A673 (cell line): Measurements from ENCODE around the gene RCC2.

Source experiments
- EZH2 ChIP-seq: fragments of 200-600 bp; sonication (generic); IDR thresholded peaks from 2 replicates; pipeline ENCODE4 v1.6.1; 2017; ENCODE audit warnings: borderline replicate concordance, low read depth, mild to moderate bottlenecking, mixed read lengths, antibody characterized with exemption, low read length; ENCODE audit not compliant: poor library complexity, severe bottlenecking
- TF ChIP-seq, protein P1 (sequence below): fragments of 300-800, 200-600 bp; sonication (generic); conservative IDR thresholded peaks from 2 replicates; pipeline ENCODE4 v1.5.1; 2017; ENCODE audit warnings: low read depth, mild to moderate bottlenecking, antibody characterized with exemption, low read length, moderate library complexity, mixed read lengths

- no peak for TF ChIP-seq EZH2
- TF ChIP-seq, protein P1, sequence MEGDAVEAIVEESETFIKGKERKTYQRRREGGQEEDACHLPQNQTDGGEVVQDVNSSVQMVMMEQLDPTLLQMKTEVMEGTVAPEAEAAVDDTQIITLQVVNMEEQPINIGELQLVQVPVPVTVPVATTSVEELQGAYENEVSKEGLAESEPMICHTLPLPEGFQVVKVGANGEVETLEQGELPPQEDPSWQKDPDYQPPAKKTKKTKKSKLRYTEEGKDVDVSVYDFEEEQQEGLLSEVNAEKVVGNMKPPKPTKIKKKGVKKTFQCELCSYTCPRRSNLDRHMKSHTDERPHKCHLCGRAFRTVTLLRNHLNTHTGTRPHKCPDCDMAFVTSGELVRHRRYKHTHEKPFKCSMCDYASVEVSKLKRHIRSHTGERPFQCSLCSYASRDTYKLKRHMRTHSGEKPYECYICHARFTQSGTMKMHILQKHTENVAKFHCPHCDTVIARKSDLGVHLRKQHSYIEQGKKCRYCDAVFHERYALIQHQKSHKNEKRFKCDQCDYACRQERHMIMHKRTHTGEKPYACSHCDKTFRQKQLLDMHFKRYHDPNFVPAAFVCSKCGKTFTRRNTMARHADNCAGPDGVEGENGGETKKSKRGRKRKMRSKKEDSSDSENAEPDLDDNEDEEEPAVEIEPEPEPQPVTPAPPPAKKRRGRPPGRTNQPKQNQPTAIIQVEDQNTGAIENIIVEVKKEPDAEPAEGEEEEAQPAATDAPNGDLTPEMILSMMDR: no peak
Observed at GRCh38 chr1:17420391-17420918, 19.0 kb downstream of the RCC2 start.
